IMR-90 (cell line): ENCODE measurements around the gene MTCP1. TPM values are rescaled to one million over a fixed set of nuclear protein-coding genes. Genes with fewer than 3 reads are reported as not detected.

Experiments
- ATAC-seq: fragments of 200-7000 bp; cut with Tn5 transposase; 2 replicates; pipeline ENCODE4 v1.9.1; 2020; ENCODE audit warnings: low read depth, mild to moderate bottlenecking, moderate library complexity
- BruUV-seq: library from RNA; stranded (reverse); fragments of 400-500 nt; replicated peaks from 2 replicates; lab custom pipeline; 2021; lab: Mats Ljungman, UMichigan
- CTCF ChIA-PET: fragments of 300-600 bp; formaldehyde crosslinking; extraction: SDS; loops from one replicate; lab custom pipeline; 2021; ENCODE audit warnings: antibody characterized with exemption; lab: Yijun Ruan, JAX
- POLR2A ChIA-PET: fragments of 300-600 bp; sonication (Branson Sonifier 250); formaldehyde crosslinking; loops from one replicate; lab custom pipeline; 2022; ENCODE audit warnings: antibody characterized with exemption; ENCODE audit not compliant: unreplicated experiment; lab: Charles Lee
- DNase-seq: peaks from one replicate; pipeline ENCODE4 v3.0.0; 2013
- H2AFZ ChIP-seq: replicated peaks from 2 replicates; pipeline ENCODE3; 2013; ENCODE audit warnings: low read length, mild to moderate bottlenecking; ENCODE audit not compliant: poor library complexity
- H2AK5ac ChIP-seq: 2 replicates; pipeline ENCODE4 v1.6.1; 2013; ENCODE audit warnings: low read depth, low read length, inconsistent platforms
- H2AK9ac ChIP-seq: replicated peaks from 2 replicates; pipeline ENCODE3; 2013; ENCODE audit warnings: mild to moderate bottlenecking, low read depth, low read length, moderate library complexity; ENCODE audit not compliant: poor library complexity
- H2BK120ac ChIP-seq: 2 replicates; pipeline ENCODE4 v1.6.1; 2013; ENCODE audit warnings: low read depth, low read length, inconsistent platforms
- H2BK15ac ChIP-seq: 3 replicates; pipeline ENCODE4 v1.6.1; 2013; ENCODE audit warnings: low read depth, low read length, inconsistent platforms
- H2BK20ac ChIP-seq: 2 replicates; pipeline ENCODE4 v1.6.1; 2013; ENCODE audit warnings: low read depth, mild to moderate bottlenecking, inconsistent platforms, low read length, moderate library complexity
- H2BK5ac ChIP-seq: 2 replicates; pipeline ENCODE4 v1.6.1; 2013; ENCODE audit warnings: mild to moderate bottlenecking, low read depth, low read length, inconsistent platforms; ENCODE audit not compliant: poor library complexity, severe bottlenecking
- H3K14ac ChIP-seq: replicated peaks from 2 replicates; pipeline ENCODE4 v1.6.1; 2013; ENCODE audit warnings: low read depth, low read length, inconsistent platforms
- H3K18ac ChIP-seq: 2 replicates; pipeline ENCODE4 v1.6.1; 2013; ENCODE audit warnings: low read depth, low read length, control low read depth
- H3K23ac ChIP-seq: 2 replicates; pipeline ENCODE4 v1.6.1; 2013; ENCODE audit warnings: low read depth, low read length, inconsistent platforms
- H3K27ac ChIP-seq: 2 replicates; pipeline ENCODE4 v1.5.1; 2013; ENCODE audit warnings: mild to moderate bottlenecking, control low read depth, low read length; ENCODE audit not compliant: insufficient read depth
- H3K27me3 ChIP-seq: 2 replicates; pipeline ENCODE4 v1.6.1; 2013; ENCODE audit warnings: low read length; ENCODE audit not compliant: control insufficient read depth, insufficient read depth
- H3K36me3 ChIP-seq: 2 replicates; pipeline ENCODE4 v1.6.1; 2013; ENCODE audit warnings: low read length, mixed read lengths; ENCODE audit not compliant: control insufficient read depth, insufficient read depth
- H3K4ac ChIP-seq: 2 replicates; pipeline ENCODE4 v1.6.1; 2013; ENCODE audit warnings: low read depth, low read length, inconsistent platforms
- H3K4me1 ChIP-seq: 2 replicates; pipeline ENCODE4 v1.6.1; 2013; ENCODE audit warnings: low read length, mixed read lengths; ENCODE audit not compliant: control insufficient read depth, insufficient read depth
- H3K4me2 ChIP-seq: 2 replicates; pipeline ENCODE4 v1.6.1; 2013; ENCODE audit warnings: low read depth, mild to moderate bottlenecking, control low read depth, low read length, moderate library complexity
- H3K4me3 ChIP-seq: 2 replicates; pipeline ENCODE4 v1.5.1; 2013; ENCODE audit warnings: low read depth, mild to moderate bottlenecking, control low read depth, low read length, moderate library complexity; ENCODE audit not compliant: insufficient read depth
- H3K56ac ChIP-seq: 2 replicates; pipeline ENCODE4 v1.6.1; 2013; ENCODE audit warnings: low read length, inconsistent platforms; ENCODE audit not compliant: insufficient read depth; ENCODE audit errors: extremely low read depth
- H3K79me1 ChIP-seq, 2 experiments: 2 replicates each; pipeline ENCODE4 v1.6.1; 2013; ENCODE audit warnings: low read length in 2 of 2, inconsistent platforms in 1 of 2, low read depth in 1 of 2
- H3K9ac ChIP-seq: 2 replicates; pipeline ENCODE4 v1.6.1; 2013; ENCODE audit warnings: low read depth, low read length, control low read depth
- H3K9me1 ChIP-seq: 2 replicates; pipeline ENCODE4 v1.6.1; 2013; ENCODE audit warnings: low read length, inconsistent platforms; ENCODE audit not compliant: insufficient read depth
- H3K9me3 ChIP-seq: 2 replicates; pipeline ENCODE4 v1.6.1; 2013; ENCODE audit warnings: low read length; ENCODE audit not compliant: control insufficient read depth, insufficient read depth
- H4K20me1 ChIP-seq: 2 replicates; pipeline ENCODE4 v1.6.1; 2013; ENCODE audit warnings: low read length, inconsistent platforms; ENCODE audit not compliant: insufficient read depth
- H4K5ac ChIP-seq: 2 replicates; pipeline ENCODE4 v1.6.1; 2013; ENCODE audit warnings: mild to moderate bottlenecking, low read depth, low read length, control low read depth
- H4K8ac ChIP-seq, 2 experiments: 2 replicates each; pipeline ENCODE4 v1.6.1; 2013; ENCODE audit warnings: low read depth in 2 of 2, low read length in 2 of 2, control low read depth in 1 of 2, inconsistent platforms in 1 of 2
- H4K91ac ChIP-seq: 2 replicates; pipeline ENCODE4 v1.6.1; 2013; ENCODE audit warnings: low read depth, low read length, inconsistent platforms; ENCODE audit not compliant: insufficient read depth
- BHLHE40 ChIP-seq: fragments of 150-350 bp; IDR thresholded peaks from 2 replicates; pipeline ENCODE4 v1.6.1; 2016; ENCODE audit warnings: mild to moderate bottlenecking, low read depth, low read length
- CEBPB ChIP-seq: IDR thresholded peaks from 2 replicates; pipeline ENCODE4 v1.6.1; 2012; ENCODE audit warnings: low read depth, low read length, improper control_type of control experiment
- CHD1 ChIP-seq: IDR thresholded peaks from 2 replicates; pipeline ENCODE4 v1.6.1; 2012; ENCODE audit warnings: low read depth, low read length, improper control_type of control experiment
- FOS ChIP-seq: fragments of 150-350 bp; IDR thresholded peaks from 2 replicates; pipeline ENCODE4 v1.6.1; 2016; ENCODE audit warnings: low read depth, low read length
- MAFK ChIP-seq: IDR thresholded peaks from 2 replicates; pipeline ENCODE4 v1.6.1; 2012; ENCODE audit warnings: low read depth, low read length, improper control_type of control experiment
- MAZ ChIP-seq: IDR thresholded peaks from 2 replicates; pipeline ENCODE4 v1.6.1; 2012; ENCODE audit warnings: low read depth, mild to moderate bottlenecking, low read length, improper control_type of control experiment, moderate library complexity, borderline replicate concordance
- MXI1 ChIP-seq: IDR thresholded peaks from 2 replicates; pipeline ENCODE4 v1.6.1; 2012; ENCODE audit warnings: low read depth, mild to moderate bottlenecking, low read length, moderate library complexity, borderline replicate concordance
- NFE2L2 ChIP-seq: fragments of 150-350 bp; IDR thresholded peaks from 2 replicates; pipeline ENCODE4 v1.6.1; 2016; ENCODE audit warnings: low read depth, mild to moderate bottlenecking, low read length
- POLR2A ChIP-seq: IDR thresholded peaks from 2 replicates; pipeline ENCODE4 v1.6.1; 2012; ENCODE audit warnings: mild to moderate bottlenecking, low read depth, low read length
- RAD21 ChIP-seq: IDR thresholded peaks from 2 replicates; pipeline ENCODE4 v1.6.1; 2012; ENCODE audit warnings: low read length, improper control_type of control experiment
- RCOR1 ChIP-seq: IDR thresholded peaks from 2 replicates; pipeline ENCODE4 v1.6.1; 2012; ENCODE audit warnings: mild to moderate bottlenecking, low read length, improper control_type of control experiment; ENCODE audit not compliant: insufficient replicate concordance
- RFX5 ChIP-seq: IDR thresholded peaks from 2 replicates; pipeline ENCODE4 v1.8.0; 2012; ENCODE audit warnings: low read depth, mild to moderate bottlenecking, low read length, moderate library complexity
- SMC3 ChIP-seq: fragments of 150-350 bp; IDR thresholded peaks from 2 replicates; pipeline ENCODE4 v1.6.1; 2016; ENCODE audit warnings: low read depth, mild to moderate bottlenecking, antibody characterized with exemption, low read length, moderate library complexity
- WGBS, 2 experiments: methylation state at CpG; one replicate each; pipeline versions ENCODE4 v1.1.5 to v1.1.7; 2013; ENCODE audit warnings: missing lambda C conversion rate in 2 of 2; ENCODE audit not compliant: insufficient read length in 1 of 2; ENCODE audit errors: extremely low coverage in 2 of 2; 5-methylcytosine and 5-hydroxymethylcytosine counted together
- dilution Hi-C: fragments of 300-500 bp; cut with HindIII; formaldehyde crosslinking; loops from one replicate; pipeline ENCODE4 v1.14.3; 2018; ENCODE audit warnings: low sequenced_read_pairs; ENCODE audit not compliant: unreplicated experiment
- in situ Hi-C: fragments of 300-500 bp; cut with MboI; formaldehyde crosslinking; loops from 3 replicates; pipeline ENCODE4 v1.14.3; 2019; ENCODE audit warnings: low sequenced_read_pairs, inconsistent platforms, mixed read lengths
- intact Hi-C: fragments of 100-400 bp; cut with micrococcal nuclease; formaldehyde crosslinking; loops from 2 replicates; pipeline ENCODE4 v1.10.0; 2022
- polyA plus RNA-seq, 3 experiments: library from polyadenylated mRNA; depleted of rRNA; stranded (reverse); fragments of >200 nt; gene quantifications; 2 replicates each; pipeline ENCODE4 v1.2.3, GENCODE V29; 2012; ENCODE audit warnings: low replicate concordance in 1 of 3
- total RNA-seq: library from RNA; depleted of rRNA; stranded (reverse); fragments of >200 nt; gene quantifications from 2 replicates; pipeline ENCODE4 v1.2.3, GENCODE V29; 2012
- TF ChIP-seq, protein P1 (sequence below): fragments of 150-350 bp; IDR thresholded peaks from 2 replicates; pipeline ENCODE4 v1.6.1; 2017; ENCODE audit warnings: mild to moderate bottlenecking, antibody characterized with exemption, low read length, low read depth
- TF ChIP-seq, protein P2 (sequence below): fragments of 150-350 bp; IDR thresholded peaks from 2 replicates; pipeline ENCODE4 v1.6.1; 2016; ENCODE audit warnings: low read depth, mild to moderate bottlenecking, low read length, moderate library complexity, borderline replicate concordance

MTCP1 gene
- total and polyA plus RNA-seq, 2 of the 4 experiments (the other 2 are of a cell fraction), result 0.54 to 4.2 TPM

DNA sequence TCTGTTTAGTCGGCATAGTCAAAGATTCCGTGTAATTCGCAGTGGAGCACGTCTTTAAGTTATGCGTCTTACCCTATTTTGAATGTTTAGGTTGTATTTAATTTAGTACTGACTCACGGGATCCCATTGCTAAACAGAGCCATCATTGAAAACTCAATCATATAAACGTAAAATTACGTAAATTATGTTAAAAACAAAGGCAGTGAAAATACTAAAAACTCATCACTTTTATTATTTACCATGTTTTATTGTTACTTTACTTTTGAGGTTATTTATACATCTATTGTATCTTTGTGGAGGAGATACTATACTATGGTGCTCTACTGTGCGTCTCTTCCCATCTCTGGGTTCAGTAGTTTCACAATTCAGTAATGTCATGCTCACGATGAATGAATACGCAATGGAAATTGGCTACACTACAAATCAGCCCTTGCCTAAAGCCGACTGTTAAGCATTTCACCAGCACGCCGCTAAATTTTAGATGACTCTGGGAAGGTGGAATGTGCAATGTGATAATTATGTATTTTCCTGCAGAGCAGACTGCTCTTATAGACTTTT lies 43.3 kb downstream of the MTCP1 start:
- Histone ChIP-seq H3K4me3 (peak overlapping the region; percentile 96), H3K4ac (peak overlapping the region; percentile 24; the same call in 1 of the 2 replicates), H2BK20ac (no peak overlapping the region), H2BK5ac (peak overlapping the region; percentile 77), H3K18ac (peak overlapping the region; percentile 87), H4K8ac (peak overlapping the region; percentile 41 to 67; a peak in 2 of 4 replicates), H3K56ac (peak overlapping the region; percentile 76), H3K27me3 (no peaks in the 10 kb centered on the region; the same call in 1 of the 2 replicates), H3K23ac (peak overlapping the region; percentile 44; the same call in 1 of the 2 replicates), H4K5ac (peak overlapping the region; percentile 90; the same call in 1 of the 2 replicates), H3K79me1 (peaks cover 0 to 7% of the 10 kb centered on the region in 2 experiments; a peak in 2 of 4 replicates), H2BK15ac (no peak overlapping the region), H2BK120ac (0 out of 2 replicates have a peak overlapping the region, but pooled peaks have one; percentile 28), H2AFZ (peak overlapping the region; percentile 93), H3K9me3 (no peaks in the 10 kb centered on the region), H4K91ac (peak overlapping the region; percentile 62; the same call in 1 of the 2 replicates), H2AK5ac (no peak overlapping the region), H3K4me2 (peak overlapping the region; percentile 89), H2AK9ac (no peak overlapping the region), H3K9ac (peak overlapping the region; percentile 98), H4K20me1 (no peaks in the 10 kb centered on the region), H3K14ac (peak overlapping the region; percentile 5), H3K27ac (peak overlapping the region; percentile 94), H3K36me3 (no peaks in the 10 kb centered on the region), H3K9me1 (no peaks in the 10 kb centered on the region), H3K4me1 (no peaks in the 10 kb centered on the region)
- DNase-seq (peak; percentile 70), ATAC-seq (peak; percentile 4; the same call in 1 of the 2 replicates)
- intact Hi-C loops, result loop anchor here (2.0 kb wide), 1 partner anchor 43 kb away; the partner anchor contains the start of genes BRCC3, CMC4 and MTCP1
- ChIA-PET POLR2A (no interaction called here), CTCF (no interaction called here)
- BruUV-seq, result no TSS peak
- WGBS, 2 experiments, result no CpG with 5 or more reads among the region's 14 CpGs
- in situ Hi-C loops, result no loop called here
- dilution Hi-C loops, result no loop called here
- TF ChIP-seq FOS, result no peak
- TF ChIP-seq BHLHE40, result no peak
- TF ChIP-seq CEBPB, result peak; percentile 81
- no peak for TF ChIP-seq MAFK
- TF ChIP-seq CHD1, result no peak; the same call in 1 of the 2 replicates
- no peak for TF ChIP-seq SMC3
- TF ChIP-seq NFE2L2, result peak; percentile 34; the same call in 1 of the 2 replicates
- TF ChIP-seq RAD21, result no peak
- no peak for TF ChIP-seq RFX5
- TF ChIP-seq, protein P1, sequence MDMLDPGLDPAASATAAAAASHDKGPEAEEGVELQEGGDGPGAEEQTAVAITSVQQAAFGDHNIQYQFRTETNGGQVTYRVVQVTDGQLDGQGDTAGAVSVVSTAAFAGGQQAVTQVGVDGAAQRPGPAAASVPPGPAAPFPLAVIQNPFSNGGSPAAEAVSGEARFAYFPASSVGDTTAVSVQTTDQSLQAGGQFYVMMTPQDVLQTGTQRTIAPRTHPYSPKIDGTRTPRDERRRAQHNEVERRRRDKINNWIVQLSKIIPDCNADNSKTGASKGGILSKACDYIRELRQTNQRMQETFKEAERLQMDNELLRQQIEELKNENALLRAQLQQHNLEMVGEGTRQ, result no peak
- no peak for TF ChIP-seq RCOR1
- TF ChIP-seq POLR2A, result 0 out of 2 replicates have a peak, but pooled peaks have one; percentile 44
- TF ChIP-seq, protein P2, sequence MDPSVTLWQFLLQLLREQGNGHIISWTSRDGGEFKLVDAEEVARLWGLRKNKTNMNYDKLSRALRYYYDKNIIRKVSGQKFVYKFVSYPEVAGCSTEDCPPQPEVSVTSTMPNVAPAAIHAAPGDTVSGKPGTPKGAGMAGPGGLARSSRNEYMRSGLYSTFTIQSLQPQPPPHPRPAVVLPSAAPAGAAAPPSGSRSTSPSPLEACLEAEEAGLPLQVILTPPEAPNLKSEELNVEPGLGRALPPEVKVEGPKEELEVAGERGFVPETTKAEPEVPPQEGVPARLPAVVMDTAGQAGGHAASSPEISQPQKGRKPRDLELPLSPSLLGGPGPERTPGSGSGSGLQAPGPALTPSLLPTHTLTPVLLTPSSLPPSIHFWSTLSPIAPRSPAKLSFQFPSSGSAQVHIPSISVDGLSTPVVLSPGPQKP, result no peak
- TF ChIP-seq MAZ, result no peak
- no peak for TF ChIP-seq MXI1
